HG03432 (cell line): ENCODE data around the gene LGR4.

Source experiments
- ATAC-seq: cut with Tn5 transposase; IDR thresholded peaks from one replicate; pipeline ENCODE4 v1.9.1; 2021; ENCODE audit warnings: mild to moderate bottlenecking, moderate library complexity; ENCODE audit not compliant: unreplicated experiment

The LGR4 gene

GRCh38 chr11:27383645-27384044 is 88.9 kb downstream of the LGR4 start:
- ATAC-seq, result no peak

- ATAC-seq, result peak; percentile 65
Measured at GRCh38 chr11:27381238-27381666, 91.3 kb downstream of the LGR4 start.

GRCh38 chr11:27380771-27381170 is 91.8 kb downstream of the LGR4 start:
- no peak for ATAC-seq

- ATAC-seq, result no peak
Measured at GRCh38 chr11:27379449-27379848, 93.1 kb downstream of the LGR4 start.

- ATAC-seq, result no peak
Measured at GRCh38 chr11:27375370-27375769, 97.2 kb downstream of the LGR4 start.

GRCh38 chr11:27373856-27374602 is 98.6 kb downstream of the LGR4 start:
- no peak for ATAC-seq

GRCh38 chr11:27373392-27373791 is 99.2 kb downstream of the LGR4 start:
- ATAC-seq, result no peak

GRCh38 chr11:27372164-27372563 is 100.4 kb downstream of the LGR4 start:
- ATAC-seq, result no peak

GRCh38 chr11:27371489-27371888 is 101.1 kb downstream of the LGR4 start:
- no peak for ATAC-seq

GRCh38 chr11:27370374-27370773 is 102.2 kb downstream of the LGR4 start:
- ATAC-seq, result no peak

- ATAC-seq, result no peak
Measured at GRCh38 chr11:27367881-27368280, 104.7 kb downstream of the LGR4 start.

GRCh38 chr11:27363576-27364117 is 108.9 kb downstream of the LGR4 start:
- ATAC-seq, result no peak

GRCh38 chr11:27362749-27363575 is 109.6 kb downstream of the LGR4 start, which contains the start of gene CCDC34:
TSS of gene CCDC34 (minus strand) at chr11:27363215. CDS start at chr11:27363194, 21 bp downstream.
- ATAC-seq, result peak; percentile 99

GRCh38 chr11:27361649-27362431 is 110.8 kb downstream of the LGR4 start:
- ATAC-seq, result no peak

GRCh38 chr11:27358296-27358695 is 114.3 kb downstream of the LGR4 start:
- ATAC-seq, result no peak

GRCh38 chr11:27357250-27357649 is 115.3 kb downstream of the LGR4 start:
- ATAC-seq, result no peak

- no peak for ATAC-seq
Measured at GRCh38 chr11:27356624-27357222, 115.9 kb downstream of the LGR4 start.

GRCh38 chr11:27355575-27356104 is 117.0 kb downstream of the LGR4 start:
- ATAC-seq, result no peak

GRCh38 chr11:27354359-27354965 is 118.1 kb downstream of the LGR4 start:
- ATAC-seq, result no peak
